ENCODE measurements around the gene PSMA6.

DNA sequence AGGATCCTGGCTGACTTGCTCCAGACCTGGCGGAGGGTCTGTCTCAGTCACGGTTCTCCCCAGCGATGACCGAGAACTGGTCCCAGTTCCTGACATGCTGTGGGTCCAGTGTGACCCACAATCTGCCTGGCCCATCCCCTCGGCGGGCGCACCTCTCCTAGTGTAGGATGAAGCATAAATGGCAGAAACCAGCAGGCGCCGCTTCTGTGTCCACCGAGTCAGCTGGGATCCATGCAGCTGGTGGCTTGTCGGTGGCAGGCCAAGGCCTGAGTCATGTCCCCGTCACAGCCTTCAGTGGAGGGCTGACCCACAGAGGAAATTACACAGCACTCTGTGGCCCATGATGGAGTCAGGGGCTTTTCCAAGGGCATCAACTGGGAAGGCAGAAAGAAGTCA lies 73.9 kb downstream of the PSMA6 start:
- TF ChIP-seq CREB1 (IDR thresholded peaks at IDR 0.05; ENCODE audit: low read depth) = no peak
- TF ChIP-seq FOXM1 (IDR thresholded peaks at IDR 0.05; ENCODE audit: borderline replicate concordance, low read depth) = no peak
- no peak for TF ChIP-seq TAF1 (IDR thresholded peaks at IDR 0.05; ENCODE audit: low read depth)
- TF ChIP-seq, protein P1, sequence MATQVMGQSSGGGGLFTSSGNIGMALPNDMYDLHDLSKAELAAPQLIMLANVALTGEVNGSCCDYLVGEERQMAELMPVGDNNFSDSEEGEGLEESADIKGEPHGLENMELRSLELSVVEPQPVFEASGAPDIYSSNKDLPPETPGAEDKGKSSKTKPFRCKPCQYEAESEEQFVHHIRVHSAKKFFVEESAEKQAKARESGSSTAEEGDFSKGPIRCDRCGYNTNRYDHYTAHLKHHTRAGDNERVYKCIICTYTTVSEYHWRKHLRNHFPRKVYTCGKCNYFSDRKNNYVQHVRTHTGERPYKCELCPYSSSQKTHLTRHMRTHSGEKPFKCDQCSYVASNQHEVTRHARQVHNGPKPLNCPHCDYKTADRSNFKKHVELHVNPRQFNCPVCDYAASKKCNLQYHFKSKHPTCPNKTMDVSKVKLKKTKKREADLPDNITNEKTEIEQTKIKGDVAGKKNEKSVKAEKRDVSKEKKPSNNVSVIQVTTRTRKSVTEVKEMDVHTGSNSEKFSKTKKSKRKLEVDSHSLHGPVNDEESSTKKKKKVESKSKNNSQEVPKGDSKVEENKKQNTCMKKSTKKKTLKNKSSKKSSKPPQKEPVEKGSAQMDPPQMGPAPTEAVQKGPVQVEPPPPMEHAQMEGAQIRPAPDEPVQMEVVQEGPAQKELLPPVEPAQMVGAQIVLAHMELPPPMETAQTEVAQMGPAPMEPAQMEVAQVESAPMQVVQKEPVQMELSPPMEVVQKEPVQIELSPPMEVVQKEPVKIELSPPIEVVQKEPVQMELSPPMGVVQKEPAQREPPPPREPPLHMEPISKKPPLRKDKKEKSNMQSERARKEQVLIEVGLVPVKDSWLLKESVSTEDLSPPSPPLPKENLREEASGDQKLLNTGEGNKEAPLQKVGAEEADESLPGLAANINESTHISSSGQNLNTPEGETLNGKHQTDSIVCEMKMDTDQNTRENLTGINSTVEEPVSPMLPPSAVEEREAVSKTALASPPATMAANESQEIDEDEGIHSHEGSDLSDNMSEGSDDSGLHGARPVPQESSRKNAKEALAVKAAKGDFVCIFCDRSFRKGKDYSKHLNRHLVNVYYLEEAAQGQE (IDR thresholded peaks at IDR 0.05; ENCODE audit: low read depth) = no peak
- TF ChIP-seq, protein P2, sequence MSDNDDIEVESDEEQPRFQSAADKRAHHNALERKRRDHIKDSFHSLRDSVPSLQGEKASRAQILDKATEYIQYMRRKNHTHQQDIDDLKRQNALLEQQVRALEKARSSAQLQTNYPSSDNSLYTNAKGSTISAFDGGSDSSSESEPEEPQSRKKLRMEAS (IDR thresholded peaks at IDR 0.05) = no peak
- no peak for TF ChIP-seq CEBPB (IDR thresholded peaks at IDR 0.05)
- TF ChIP-seq TCF12 (IDR thresholded peaks at IDR 0.05; ENCODE audit: low read depth) = no peak
- TF ChIP-seq EP300 (IDR thresholded peaks at IDR 0.05; ENCODE audit: borderline replicate concordance) = no peak
- TF ChIP-seq, protein P3, sequence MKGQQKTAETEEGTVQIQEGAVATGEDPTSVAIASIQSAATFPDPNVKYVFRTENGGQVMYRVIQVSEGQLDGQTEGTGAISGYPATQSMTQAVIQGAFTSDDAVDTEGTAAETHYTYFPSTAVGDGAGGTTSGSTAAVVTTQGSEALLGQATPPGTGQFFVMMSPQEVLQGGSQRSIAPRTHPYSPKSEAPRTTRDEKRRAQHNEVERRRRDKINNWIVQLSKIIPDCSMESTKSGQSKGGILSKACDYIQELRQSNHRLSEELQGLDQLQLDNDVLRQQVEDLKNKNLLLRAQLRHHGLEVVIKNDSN (IDR thresholded peaks at IDR 0.05) = no peak
- no peak for TF ChIP-seq RAD21 (IDR thresholded peaks at IDR 0.05; ENCODE audit: low read depth)
- no peak for TF ChIP-seq YY1 (IDR thresholded peaks at IDR 0.05; ENCODE audit: low read depth)
- TF ChIP-seq ZBTB7A (IDR thresholded peaks at IDR 0.05; ENCODE audit: low read depth) = no peak
